G401.6 (cell line): Measurements from ENCODE around the gene TAF4.
"Not testable (repeated sequence)": the region's sequence is repeated elsewhere in the genome, so short reads cannot be mapped to it uniquely, and the experiment has no call there.

Source experiments
- FAIRE-seq: peaks from 2 replicates; lab custom pipeline; 2012; peaks lifted over from hg19 to GRCh38; lab: Jason Lieb, UNC

TAF4 gene

GRCh38 chr20:62080249-62080990 lies 14.7 kb upstream of the TAF4 start:
- FAIRE-seq, result no peak

- no peak for FAIRE-seq
These were observed 13.5 kb upstream of the TAF4 start for GRCh38 chr20:62079166-62079565.

GRCh38 chr20:62073323-62073722 lies 7.6 kb upstream of the TAF4 start:
- FAIRE-seq, result no peak

GRCh38 chr20:62071669-62072430 lies 6.2 kb upstream of the TAF4 start:
- not testable (repeated sequence) for FAIRE-seq

- FAIRE-seq, result no peak
These were observed 4.1 kb upstream of the TAF4 start for GRCh38 chr20:62069741-62070216.

- FAIRE-seq, result no peak
These were observed 3.3 kb upstream of the TAF4 start for GRCh38 chr20:62068997-62069396.

GRCh38 chr20:62067547-62068260 lies 2.0 kb upstream of the TAF4 start:
- FAIRE-seq, result no peak

GRCh38 chr20:62066983-62067433 lies 1.3 kb upstream of the TAF4 start:
- FAIRE-seq, result no peak

- FAIRE-seq, result no peak
These were observed 780 bp upstream of the TAF4 start for GRCh38 chr20:62066339-62066982.

GRCh38 chr20:62064770-62065673 lies 659 bp downstream of the TAF4 start:
- no peak for FAIRE-seq

- FAIRE-seq, result no peak
These were observed 1.5 kb downstream of the TAF4 start for GRCh38 chr20:62063981-62064769.

- no peak for FAIRE-seq
These were observed 2.2 kb downstream of the TAF4 start for GRCh38 chr20:62063315-62063980.

GRCh38 chr20:62062661-62063314 lies 2.9 kb downstream of the TAF4 start:
- no peak for FAIRE-seq

- no peak for FAIRE-seq
These were observed 3.7 kb downstream of the TAF4 start for GRCh38 chr20:62061851-62062423.

GRCh38 chr20:62060631-62061541 lies 4.8 kb downstream of the TAF4 start:
- FAIRE-seq, result no peak

GRCh38 chr20:62059920-62060630 lies 5.6 kb downstream of the TAF4 start:
- no peak for FAIRE-seq

GRCh38 chr20:62059401-62059800 lies 6.3 kb downstream of the TAF4 start:
- FAIRE-seq, result no peak
